OCI-LY1 (cell line): ENCODE data around the gene RNF121.

ENCODE experiments used
- EZH2 ChIP-seq: fragments of 200-600 bp; sonication (generic), shearing (Covaris generic); IDR thresholded peaks from 2 replicates; pipeline ENCODE4 v1.8.0; 2017; ENCODE audit warnings: borderline replicate concordance, mixed run types, mild to moderate bottlenecking, antibody characterized with exemption, low read length, moderate library complexity, mixed read lengths
- TF ChIP-seq, protein P1 (sequence below): fragments of 200-600 bp; sonication (generic), shearing (Covaris generic); IDR thresholded peaks from 2 replicates; pipeline ENCODE4 v1.5.1; 2017; ENCODE audit warnings: mild to moderate bottlenecking, antibody characterized with exemption, low read length, moderate library complexity, mixed read lengths

DNA sequence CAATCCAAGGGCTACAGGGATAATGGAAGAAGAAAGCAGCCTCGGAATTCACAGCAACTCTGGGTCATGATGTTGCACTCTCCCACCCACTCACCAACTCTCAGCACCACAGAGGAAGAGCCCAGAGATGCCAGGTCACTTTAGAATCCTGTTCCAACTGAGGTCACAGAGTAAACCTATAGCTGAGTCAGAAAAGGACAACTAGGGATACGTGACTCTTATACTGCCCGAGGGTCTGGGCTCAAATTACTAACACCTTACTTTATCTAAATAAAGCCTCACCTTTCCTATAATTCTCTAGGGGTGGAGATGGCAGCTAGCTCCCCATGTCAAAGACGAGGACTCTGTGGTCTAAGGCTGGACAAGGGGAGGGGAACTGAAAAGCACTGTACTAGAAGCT is 94.5 kb downstream of the RNF121 start:
- TF ChIP-seq, protein P1, sequence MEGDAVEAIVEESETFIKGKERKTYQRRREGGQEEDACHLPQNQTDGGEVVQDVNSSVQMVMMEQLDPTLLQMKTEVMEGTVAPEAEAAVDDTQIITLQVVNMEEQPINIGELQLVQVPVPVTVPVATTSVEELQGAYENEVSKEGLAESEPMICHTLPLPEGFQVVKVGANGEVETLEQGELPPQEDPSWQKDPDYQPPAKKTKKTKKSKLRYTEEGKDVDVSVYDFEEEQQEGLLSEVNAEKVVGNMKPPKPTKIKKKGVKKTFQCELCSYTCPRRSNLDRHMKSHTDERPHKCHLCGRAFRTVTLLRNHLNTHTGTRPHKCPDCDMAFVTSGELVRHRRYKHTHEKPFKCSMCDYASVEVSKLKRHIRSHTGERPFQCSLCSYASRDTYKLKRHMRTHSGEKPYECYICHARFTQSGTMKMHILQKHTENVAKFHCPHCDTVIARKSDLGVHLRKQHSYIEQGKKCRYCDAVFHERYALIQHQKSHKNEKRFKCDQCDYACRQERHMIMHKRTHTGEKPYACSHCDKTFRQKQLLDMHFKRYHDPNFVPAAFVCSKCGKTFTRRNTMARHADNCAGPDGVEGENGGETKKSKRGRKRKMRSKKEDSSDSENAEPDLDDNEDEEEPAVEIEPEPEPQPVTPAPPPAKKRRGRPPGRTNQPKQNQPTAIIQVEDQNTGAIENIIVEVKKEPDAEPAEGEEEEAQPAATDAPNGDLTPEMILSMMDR = no peak
- TF ChIP-seq EZH2 = no peak
